T-helper 2 cell treated with Interferon-gamma antibody and Interleukin-4, amounts not matched to agents 100 ng/mL and 5 ng/mL, for 36 hours (primary cell): ENCODE data around the gene PARP9. TPM values are rescaled to one million over a fixed set of nuclear protein-coding genes. Genes with fewer than 3 reads are reported as not detected.

Source experiments
- intact Hi-C: fragments of 100-400 bp; cut with micrococcal nuclease; formaldehyde crosslinking; loops from one replicate; pipeline ENCODE4 v1.15.1; 2023
- total RNA-seq: library from RNA; stranded (reverse); gene quantifications from 2 replicates; pipeline ENCODE4 v1.2.3, GENCODE V29; 2022

Gene PARP9
- total RNA-seq: 108 TPM in 2 replicates

DNA sequence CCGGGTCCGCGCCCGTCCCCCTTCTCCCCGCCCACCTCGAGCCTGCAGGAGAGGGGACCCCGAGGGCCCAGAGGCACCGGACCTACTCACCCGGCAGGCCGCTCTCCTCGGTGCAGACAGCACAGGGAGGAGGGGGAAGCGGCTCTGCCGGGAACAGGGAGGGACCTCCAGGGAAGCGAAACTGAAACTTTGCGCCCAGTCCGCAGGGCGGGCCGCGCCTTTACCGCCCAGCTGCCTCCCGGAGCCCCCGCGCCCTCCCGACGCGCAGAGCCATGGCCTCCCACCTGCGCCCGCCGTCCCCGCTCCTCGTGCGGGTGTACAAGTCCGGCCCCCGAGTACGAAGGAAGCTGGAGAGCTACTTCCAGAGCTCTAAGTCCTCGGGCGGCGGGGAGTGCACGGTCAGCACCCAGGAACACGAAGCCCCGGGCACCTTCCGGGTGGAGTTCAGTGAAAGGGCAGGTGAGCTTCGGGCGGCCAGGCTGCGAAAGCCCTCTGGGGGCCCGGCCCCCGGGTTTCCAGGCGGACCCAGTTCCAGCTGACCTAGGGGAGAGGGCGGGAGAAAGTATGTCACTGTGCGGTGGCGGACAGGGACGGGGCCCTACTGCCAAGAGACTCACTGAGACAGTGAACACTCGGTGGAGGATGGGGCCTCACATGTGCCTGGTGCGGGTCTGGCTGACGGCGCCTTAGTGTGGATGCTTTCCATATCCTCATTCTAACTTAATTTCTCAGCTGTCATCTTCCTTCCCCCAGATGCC is at the start of gene PARP9, which contains the start of gene DTX3L:
Gene PARP9 (minus strand): TSS at position 146 of the 758 bp plus-strand sequence. CDS start 4,680 bp downstream, outside the sequence.
Gene DTX3L (plus strand): TSS at position 184 of the 758 bp plus-strand sequence. CDS start 89 bp downstream, at position 273.
- intact Hi-C loops: loop anchor here (1.0 to 5.0 kb wide), 7 partner anchors 46 to 1017 kb away; partner anchors contain the start of genes FAM162A, HSPBAP1, KPNA1 and POLQ

DNA sequence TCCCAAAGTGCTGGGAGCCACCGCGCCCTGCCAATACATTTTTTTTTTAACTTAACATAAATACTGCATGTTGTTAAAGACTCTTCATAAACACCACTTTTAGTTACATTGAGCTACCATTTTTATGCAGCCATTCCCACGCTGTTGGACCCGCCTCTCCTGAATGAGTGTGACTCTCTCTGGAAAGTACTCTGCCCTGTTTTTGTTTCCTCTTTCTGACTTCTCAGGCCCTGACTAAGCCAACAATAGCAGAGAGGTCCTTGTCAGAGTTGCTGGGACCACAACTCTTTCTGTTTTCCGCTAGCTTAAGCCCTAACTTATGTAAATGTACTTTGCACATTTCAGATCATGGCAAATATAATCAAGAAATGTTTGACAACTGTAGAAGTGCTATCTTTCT is 48.6 kb upstream of the PARP9 start:
- intact Hi-C loops: loop anchor here (5.0 kb wide), 1 partner anchor 35 kb away; the partner anchor contains the start of gene PARP15

DNA sequence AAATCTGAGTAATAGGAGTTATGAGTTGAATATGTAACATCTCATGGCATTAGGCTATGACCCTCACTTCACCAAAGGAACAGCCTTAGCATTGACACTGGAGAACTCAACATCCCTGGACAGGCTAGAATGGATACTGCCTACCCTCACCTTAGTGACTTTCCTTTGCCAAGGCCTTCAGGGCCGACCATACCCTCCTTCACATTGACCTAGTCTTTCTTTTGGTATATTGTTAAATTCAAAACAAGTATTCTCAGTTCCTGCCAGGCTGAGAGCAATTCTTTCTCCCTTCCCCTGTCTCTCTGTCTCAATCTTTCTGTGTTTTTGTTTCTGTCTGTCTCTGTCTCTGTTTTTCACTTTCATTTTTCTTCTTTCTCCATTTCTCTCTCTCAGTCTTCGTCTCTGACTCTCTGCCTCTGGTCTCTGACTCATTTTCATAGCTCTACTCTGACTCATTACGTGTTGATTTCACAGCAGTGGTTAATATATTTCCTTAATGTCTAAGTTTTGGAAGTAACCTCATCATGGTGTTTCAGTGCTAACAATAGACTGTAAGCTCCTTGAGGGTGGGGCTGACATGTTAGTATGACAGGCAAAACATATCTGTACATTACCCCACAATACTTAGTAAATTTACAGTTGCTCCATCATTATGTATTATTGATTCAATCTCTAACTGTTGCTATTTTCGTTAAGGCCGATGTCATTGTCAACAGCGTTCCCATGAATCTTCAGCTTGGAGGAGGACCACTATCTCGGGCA is 45.9 kb upstream of the PARP9 start:
- intact Hi-C loops: loop anchor here (1.0 to 5.0 kb wide), 3 partner anchors 33 to 70 kb away; partner anchors contain the start of genes DTX3L, PARP14, PARP15 and PARP9

DNA sequence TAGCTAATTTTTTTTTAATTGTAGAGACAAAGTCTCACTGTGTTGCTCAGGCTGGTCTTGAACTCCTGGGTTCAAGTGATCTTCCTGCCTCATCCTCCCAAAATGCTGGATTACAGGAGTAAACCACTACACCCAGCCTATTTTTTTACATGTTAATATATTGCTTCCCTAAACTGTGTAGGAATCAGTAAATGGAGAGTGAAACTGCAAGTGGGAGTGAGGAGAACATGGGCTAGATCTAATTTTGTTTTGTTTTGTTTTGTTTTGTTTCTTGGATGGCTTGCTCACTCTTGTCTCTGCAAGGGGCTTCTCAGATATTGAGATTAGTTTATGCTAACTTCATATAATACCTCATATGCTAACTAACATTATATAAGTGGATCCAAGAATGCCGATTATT is 44.8 kb upstream of the PARP9 start:
- intact Hi-C loops: no loop called here

- intact Hi-C loops: no loop called here
These were observed 42.2 kb upstream of the PARP9 start for GRCh38 chr3:122606330-122606729.

DNA sequence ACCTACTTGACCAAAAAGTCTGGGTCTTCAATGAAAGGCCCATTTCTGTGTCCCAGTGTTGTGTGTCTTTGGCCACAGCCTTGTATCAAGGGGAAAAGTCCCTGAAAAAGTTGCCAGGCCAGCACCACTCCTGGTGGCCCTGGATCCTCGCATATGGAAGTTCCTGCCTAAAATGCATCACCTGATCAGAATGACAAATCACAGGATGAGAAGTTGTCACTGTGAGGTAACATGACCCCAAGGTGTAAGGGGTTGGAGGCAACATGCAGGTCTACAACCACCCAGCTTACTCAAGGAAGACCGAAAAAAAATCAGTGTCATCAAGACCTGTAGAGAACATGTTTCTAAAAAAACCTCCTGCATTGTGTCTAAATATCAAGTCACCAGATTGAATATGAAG is 39.0 kb upstream of the PARP9 start:
- intact Hi-C loops: no loop called here

DNA sequence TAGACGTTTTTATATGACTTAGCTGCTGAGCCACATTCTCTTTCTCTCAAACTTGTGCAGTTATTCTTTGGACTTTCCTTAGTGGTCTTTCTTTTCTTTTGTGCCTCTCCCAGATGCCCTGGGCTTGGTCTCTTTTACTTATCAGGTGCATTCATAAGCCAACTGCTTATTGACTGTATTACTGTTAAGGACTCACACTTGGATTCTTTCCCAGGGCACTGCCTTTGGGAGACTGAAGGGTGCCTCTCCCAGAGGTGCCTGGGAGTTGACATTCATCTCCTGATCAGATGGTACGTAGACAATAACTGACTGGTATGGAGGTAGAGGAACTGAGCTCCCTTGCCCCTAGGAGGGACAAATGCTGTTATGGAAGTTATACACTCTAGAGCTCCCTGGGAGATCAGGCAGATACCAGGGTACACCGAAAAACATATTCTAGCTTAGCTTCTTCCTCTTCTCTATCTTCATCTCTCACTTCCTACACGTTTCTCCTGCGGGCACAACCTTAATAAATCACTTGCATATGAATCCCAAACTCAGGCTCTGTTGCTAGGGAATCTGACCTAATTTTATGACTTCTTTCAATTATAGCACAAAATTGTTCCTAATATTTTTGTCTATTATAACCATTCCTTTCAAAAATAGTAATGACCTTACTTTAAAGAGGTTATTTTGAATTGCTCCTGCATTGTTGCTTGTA is 38.1 kb upstream of the PARP9 start:
- intact Hi-C loops: no loop called here

- intact Hi-C loops: no loop called here
These were observed 34.5 kb upstream of the PARP9 start for GRCh38 chr3:122598556-122598955.

- intact Hi-C loops: no loop called here
These were observed 34.1 kb upstream of the PARP9 start for GRCh38 chr3:122598151-122598550.

DNA sequence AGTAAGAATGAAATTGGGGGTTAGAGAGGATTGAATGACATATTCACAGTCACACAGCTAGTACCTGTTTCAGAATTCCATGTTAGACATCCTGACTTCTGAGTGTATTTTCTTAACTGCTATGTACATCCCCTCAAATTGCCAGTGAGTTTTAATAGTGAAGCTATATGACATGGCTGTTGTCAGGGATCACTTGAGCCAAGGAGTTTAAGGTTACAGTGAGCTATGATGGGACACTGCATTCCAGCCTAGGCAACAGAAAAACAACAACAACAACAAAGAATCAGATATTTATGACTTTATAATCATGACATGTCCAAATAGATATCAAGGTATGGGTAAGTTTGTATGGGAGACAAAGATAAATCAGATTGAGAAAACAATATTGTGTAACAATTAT is 29.9 kb upstream of the PARP9 start:
- intact Hi-C loops: no loop called here

GRCh38 chr3:122590610-122591009 is 26.5 kb upstream of the PARP9 start:
- intact Hi-C loops: no loop called here

- intact Hi-C loops: no loop called here
These were observed 25.2 kb upstream of the PARP9 start for GRCh38 chr3:122589297-122589696.

DNA sequence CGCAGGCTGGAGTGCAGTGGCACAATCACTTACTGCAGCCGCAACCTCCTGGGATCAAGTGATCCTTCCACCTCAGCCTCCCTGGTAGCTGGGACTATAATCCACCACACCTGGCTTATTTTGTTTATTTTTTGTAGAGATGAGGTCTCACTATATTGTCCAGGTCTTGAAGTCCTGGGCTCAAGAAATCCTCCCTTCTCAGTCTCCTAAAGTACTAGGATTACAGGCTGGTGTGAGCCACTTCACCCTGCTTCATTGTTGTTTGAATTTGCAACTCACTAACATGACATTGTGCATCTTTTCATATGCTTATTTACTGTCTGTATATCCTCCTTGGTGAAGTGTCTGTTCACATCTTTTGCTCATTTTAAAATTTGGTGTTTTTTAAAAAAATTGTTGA is 23.5 kb upstream of the PARP9 start:
- intact Hi-C loops: no loop called here

GRCh38 chr3:122586773-122587485 is 22.8 kb upstream of the PARP9 start:
- intact Hi-C loops: no loop called here

- intact Hi-C loops: no loop called here
These were observed 22.0 kb upstream of the PARP9 start for GRCh38 chr3:122586098-122586497.

GRCh38 chr3:122582390-122582789 is 18.3 kb upstream of the PARP9 start:
- intact Hi-C loops: no loop called here

GRCh38 chr3:122581622-122582021 is 17.5 kb upstream of the PARP9 start:
- intact Hi-C loops: no loop called here

- intact Hi-C loops: no loop called here
These were observed 16.4 kb upstream of the PARP9 start for GRCh38 chr3:122580470-122580869.

DNA sequence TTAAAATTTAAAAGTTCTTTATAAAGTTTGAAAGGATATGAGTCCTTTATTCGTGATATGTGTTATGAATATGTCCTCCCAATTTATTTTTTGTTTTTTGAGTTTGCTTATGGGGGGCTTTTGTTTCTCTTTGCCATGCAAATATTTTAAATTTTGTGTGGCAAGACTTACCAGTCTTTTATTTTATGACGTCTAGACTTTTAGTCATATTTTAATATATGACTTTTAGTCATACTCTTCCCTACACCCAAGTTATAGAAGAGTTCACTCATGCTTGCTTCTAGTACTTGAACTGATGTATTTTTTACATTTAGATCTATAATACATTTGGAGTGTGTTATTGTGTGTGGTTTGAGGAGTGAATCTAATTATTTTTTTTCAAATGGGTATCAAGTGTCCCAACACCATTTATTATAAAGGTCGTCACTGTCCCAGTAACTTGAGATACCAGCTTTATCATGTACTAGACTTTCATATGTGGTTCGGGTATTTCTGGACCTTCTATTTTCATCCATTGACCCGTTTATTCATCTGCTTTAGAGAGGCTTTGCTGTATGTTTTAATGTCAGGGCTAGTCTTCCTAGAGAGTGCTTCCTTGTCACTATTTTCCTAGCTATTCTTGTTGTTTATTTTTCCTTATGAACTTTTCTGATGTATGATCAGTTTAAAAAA is 14.1 kb upstream of the PARP9 start:
- intact Hi-C loops: loop anchor here (5.0 kb wide), 1 partner anchor 34 kb away; no protein-coding TSS in a partner anchor

DNA sequence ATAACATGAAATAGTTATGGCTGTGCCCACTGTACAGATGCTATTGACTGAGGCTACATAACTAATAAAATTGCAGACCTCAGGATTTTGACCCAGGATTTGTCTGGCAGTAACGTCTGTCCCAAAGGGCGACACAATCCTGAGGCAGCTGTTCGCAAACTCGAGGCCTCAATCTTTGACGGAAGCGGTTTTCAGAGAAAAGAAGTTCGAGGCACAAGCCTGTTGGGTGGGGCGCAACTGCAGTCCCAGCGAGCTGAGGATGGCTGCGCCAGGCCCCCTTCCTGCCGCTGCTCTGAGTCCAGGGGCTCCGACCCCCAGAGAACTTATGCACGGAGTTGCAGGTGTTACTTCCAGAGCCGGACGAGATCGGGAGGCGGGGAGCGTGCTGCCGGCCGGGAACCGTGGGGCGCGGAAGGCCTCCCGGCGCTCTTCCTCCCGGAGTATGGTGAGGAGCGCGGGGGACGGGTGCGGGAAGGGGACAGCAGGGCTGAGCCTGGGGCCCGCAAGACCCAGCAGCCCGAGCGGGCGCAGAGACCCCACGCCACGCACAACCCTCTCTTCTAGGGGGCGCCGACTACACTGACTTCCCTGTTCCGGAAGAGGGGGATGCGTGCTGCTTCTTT is 13.4 kb upstream of the PARP9 start, which contains the start of gene PARP15:
Gene PARP15 (plus strand): TSS at position 242 of the 623 bp plus-strand sequence. CDS start 18 bp downstream, at position 260.
- intact Hi-C loops: loop anchor here (1.0 to 5.0 kb wide), 3 partner anchors 15 to 102 kb away; no protein-coding TSS in a partner anchor
